ENCODE data around the gene NACC1.

DNA sequence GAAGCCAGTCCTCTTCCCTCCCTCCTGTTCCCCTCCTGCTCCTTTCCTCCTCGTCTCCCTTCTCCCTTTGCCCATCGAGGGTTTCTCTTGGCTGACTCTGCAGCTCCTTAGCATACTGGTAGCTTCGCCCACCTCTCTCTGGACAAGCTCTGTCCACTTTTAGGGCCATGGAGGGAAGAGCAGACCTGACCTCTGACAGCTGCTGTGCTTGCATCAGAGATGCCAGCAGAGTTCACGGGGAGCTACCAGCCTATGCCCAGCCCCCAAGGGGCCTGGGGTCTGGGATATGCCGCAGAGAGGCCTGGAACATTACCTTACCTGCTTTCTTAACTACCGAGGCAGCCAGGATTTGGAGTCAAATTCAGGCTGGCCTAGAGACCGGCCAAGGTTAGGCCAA, 35.1 kb upstream of the NACC1 start:
- TF ChIP-seq, protein P1, sequence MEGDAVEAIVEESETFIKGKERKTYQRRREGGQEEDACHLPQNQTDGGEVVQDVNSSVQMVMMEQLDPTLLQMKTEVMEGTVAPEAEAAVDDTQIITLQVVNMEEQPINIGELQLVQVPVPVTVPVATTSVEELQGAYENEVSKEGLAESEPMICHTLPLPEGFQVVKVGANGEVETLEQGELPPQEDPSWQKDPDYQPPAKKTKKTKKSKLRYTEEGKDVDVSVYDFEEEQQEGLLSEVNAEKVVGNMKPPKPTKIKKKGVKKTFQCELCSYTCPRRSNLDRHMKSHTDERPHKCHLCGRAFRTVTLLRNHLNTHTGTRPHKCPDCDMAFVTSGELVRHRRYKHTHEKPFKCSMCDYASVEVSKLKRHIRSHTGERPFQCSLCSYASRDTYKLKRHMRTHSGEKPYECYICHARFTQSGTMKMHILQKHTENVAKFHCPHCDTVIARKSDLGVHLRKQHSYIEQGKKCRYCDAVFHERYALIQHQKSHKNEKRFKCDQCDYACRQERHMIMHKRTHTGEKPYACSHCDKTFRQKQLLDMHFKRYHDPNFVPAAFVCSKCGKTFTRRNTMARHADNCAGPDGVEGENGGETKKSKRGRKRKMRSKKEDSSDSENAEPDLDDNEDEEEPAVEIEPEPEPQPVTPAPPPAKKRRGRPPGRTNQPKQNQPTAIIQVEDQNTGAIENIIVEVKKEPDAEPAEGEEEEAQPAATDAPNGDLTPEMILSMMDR (IDR thresholded peaks at IDR 0.05; ENCODE audit: insufficient read depth, low read length), result no peak
- no peak for TF ChIP-seq POLR2AphosphoS5 (IDR thresholded peaks at IDR 0.05; ENCODE audit: low read depth)
- TF ChIP-seq, protein P2, sequence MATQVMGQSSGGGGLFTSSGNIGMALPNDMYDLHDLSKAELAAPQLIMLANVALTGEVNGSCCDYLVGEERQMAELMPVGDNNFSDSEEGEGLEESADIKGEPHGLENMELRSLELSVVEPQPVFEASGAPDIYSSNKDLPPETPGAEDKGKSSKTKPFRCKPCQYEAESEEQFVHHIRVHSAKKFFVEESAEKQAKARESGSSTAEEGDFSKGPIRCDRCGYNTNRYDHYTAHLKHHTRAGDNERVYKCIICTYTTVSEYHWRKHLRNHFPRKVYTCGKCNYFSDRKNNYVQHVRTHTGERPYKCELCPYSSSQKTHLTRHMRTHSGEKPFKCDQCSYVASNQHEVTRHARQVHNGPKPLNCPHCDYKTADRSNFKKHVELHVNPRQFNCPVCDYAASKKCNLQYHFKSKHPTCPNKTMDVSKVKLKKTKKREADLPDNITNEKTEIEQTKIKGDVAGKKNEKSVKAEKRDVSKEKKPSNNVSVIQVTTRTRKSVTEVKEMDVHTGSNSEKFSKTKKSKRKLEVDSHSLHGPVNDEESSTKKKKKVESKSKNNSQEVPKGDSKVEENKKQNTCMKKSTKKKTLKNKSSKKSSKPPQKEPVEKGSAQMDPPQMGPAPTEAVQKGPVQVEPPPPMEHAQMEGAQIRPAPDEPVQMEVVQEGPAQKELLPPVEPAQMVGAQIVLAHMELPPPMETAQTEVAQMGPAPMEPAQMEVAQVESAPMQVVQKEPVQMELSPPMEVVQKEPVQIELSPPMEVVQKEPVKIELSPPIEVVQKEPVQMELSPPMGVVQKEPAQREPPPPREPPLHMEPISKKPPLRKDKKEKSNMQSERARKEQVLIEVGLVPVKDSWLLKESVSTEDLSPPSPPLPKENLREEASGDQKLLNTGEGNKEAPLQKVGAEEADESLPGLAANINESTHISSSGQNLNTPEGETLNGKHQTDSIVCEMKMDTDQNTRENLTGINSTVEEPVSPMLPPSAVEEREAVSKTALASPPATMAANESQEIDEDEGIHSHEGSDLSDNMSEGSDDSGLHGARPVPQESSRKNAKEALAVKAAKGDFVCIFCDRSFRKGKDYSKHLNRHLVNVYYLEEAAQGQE (IDR thresholded peaks at IDR 0.05; ENCODE audit: insufficient replicate concordance, low read depth), result no peak
- no peak for TF ChIP-seq GABPA (IDR thresholded peaks at IDR 0.05; ENCODE audit: low read depth)
